LNCaP clone FGC (cell line): ENCODE results near the gene HHIPL1.

Source experiments
- DNase-seq: peaks from one replicate; pipeline ENCODE4 v3.0.0-alpha.2; 2011; ENCODE audit warnings: low read depth
- H3K4me3 ChIP-seq: 2 replicates; pipeline ENCODE4 v1.5.1; 2011; ENCODE audit warnings: mild to moderate bottlenecking, low read depth, low read length, control low read depth
- CTCF ChIP-seq: IDR thresholded peaks from 2 replicates; pipeline ENCODE4 v1.5.1; 2012; ENCODE audit warnings: mild to moderate bottlenecking; ENCODE audit not compliant: control insufficient read depth, insufficient read depth; ENCODE audit errors: extremely low read depth

The HHIPL1 gene

GRCh38 chr14:99698642-99699041 is 53.7 kb downstream of the HHIPL1 start:
- H3K4me3 ChIP-seq, result no peak overlapping the region
- DNase-seq, result no peak
- no peak for TF ChIP-seq CTCF

GRCh38 chr14:99699085-99699760 is 54.3 kb downstream of the HHIPL1 start:
- no peak for DNase-seq
- no peak overlapping the region for H3K4me3 ChIP-seq
- TF ChIP-seq CTCF, result no peak

GRCh38 chr14:99699861-99700260 is 54.9 kb downstream of the HHIPL1 start:
- H3K4me3 ChIP-seq, result no peak overlapping the region
- DNase-seq, result no peak
- TF ChIP-seq CTCF, result no peak

- no peak for TF ChIP-seq CTCF
- no peak for DNase-seq
- H3K4me3 ChIP-seq, result no peak overlapping the region
These were observed 55.5 kb downstream of the HHIPL1 start for GRCh38 chr14:99700379-99700778.

GRCh38 chr14:99701260-99701659 is 56.3 kb downstream of the HHIPL1 start:
- DNase-seq, result no peak
- H3K4me3 ChIP-seq, result no peak overlapping the region
- TF ChIP-seq CTCF, result no peak

GRCh38 chr14:99702115-99702514 is 57.2 kb downstream of the HHIPL1 start:
- no peak for DNase-seq
- no peak for TF ChIP-seq CTCF
- no peak overlapping the region for H3K4me3 ChIP-seq

GRCh38 chr14:99703381-99703780 is 58.5 kb downstream of the HHIPL1 start:
- no peak for TF ChIP-seq CTCF

More at GRCh38 chr14:99703381-99703780, 58.5 kb downstream of the HHIPL1 start:
- no peak for DNase-seq
- no peak overlapping the region for H3K4me3 ChIP-seq
